Heart right ventricle (tissue), 16 donors: Measurements from ENCODE around the gene LGALS14. TPM values are rescaled to one million over a fixed set of nuclear protein-coding genes. Genes with fewer than 3 reads are reported as not detected.
A peak's percentile ranks its signal among the peaks of the same experiment; 100 is the strongest.

Experiments used
- ATAC-seq, 8 donors: fragments of 200-7000 bp; cut with Tn5 transposase; one replicate each; pipeline ENCODE4 v1.9.1; 2020; ENCODE audit warnings: mild to moderate bottlenecking in 8 of 8, moderate library complexity in 8 of 8, moderate number of reproducible peaks in 1 of 8
- DNase-seq, 2 donors: peaks; one replicate each; pipeline ENCODE4 v3.0.0-alpha.2; 2020
- H3K27ac ChIP-seq, 10 donors: fragments of 200-600 bp; sonication (generic) in 2 of 10; one replicate each; pipeline versions ENCODE4 v1.5.0 to v1.8.0; 2020 to 2022; ENCODE audit warnings: mild to moderate bottlenecking in 3 of 10
- H3K27me3 ChIP-seq, 7 donors: fragments of 200-600 bp; one replicate each; pipeline ENCODE4 v1.8.0; 2021 to 2022; ENCODE audit warnings: mild to moderate bottlenecking in 2 of 7
- H3K36me3 ChIP-seq, 9 donors: fragments of 200-600 bp; sonication (generic) in 1 of 9; one replicate each; pipeline versions ENCODE4 v1.5.0 to v1.8.0; 2020 to 2022; ENCODE audit warnings: mild to moderate bottlenecking in 2 of 9
- H3K4me1 ChIP-seq, 9 donors: fragments of 200-600 bp; sonication (generic) in 1 of 9; one replicate each; pipeline versions ENCODE4 v1.5.0 to v1.8.0; 2020 to 2022; ENCODE audit warnings: mild to moderate bottlenecking in 4 of 9
- H3K4me3 ChIP-seq, 10 donors: fragments of 200-600 bp; sonication (generic) in 2 of 10; one replicate each; pipeline versions ENCODE4 v1.5.0 to v1.8.0; 2020 to 2022; ENCODE audit warnings: mild to moderate bottlenecking in 7 of 10, moderate library complexity in 2 of 10
- H3K9me3 ChIP-seq, 11 donors: fragments of 200-600 bp in 10 of 11; sonication (generic) in 2 of 11; one replicate each; pipeline versions ENCODE4 v1.5.0 to v1.8.0; 2013 to 2022; ENCODE audit warnings: mild to moderate bottlenecking in 2 of 11, control low read depth in 1 of 11, moderate library complexity in 1 of 11
- CTCF ChIP-seq, 9 donors: fragments of 200-600 bp; sonication (generic) in 2 of 9; IDR thresholded peaks; one replicate each; pipeline versions ENCODE4 v1.5.0 to v1.8.0; 2021 to 2022; ENCODE audit warnings: antibody characterized with exemption in 9 of 9, mild to moderate bottlenecking in 5 of 9, moderate library complexity in 1 of 9
- WGBS, 2 donors: extraction: QIAGEN DNeasy Blood & Tissue Kit; methylation state at CpG; one replicate each; pipeline ENCODE4 v1.1.7; 2013; ENCODE audit warnings: inconsistent platforms in 1 of 2; 5-methylcytosine and 5-hydroxymethylcytosine counted together
- intact Hi-C, 10 donors: fragments of 100-400 bp; cut with DNase I; formaldehyde crosslinking; loops; one replicate each; pipeline versions ENCODE4 v1.11.1 to v1.14.2; 2022
- polyA plus RNA-seq, 2 donors: library from polyadenylated mRNA; stranded (reverse); fragments of 200-250 nt; gene quantifications; one replicate each; pipeline ENCODE4 v1.2.3, GENCODE V29; 2013
- total RNA-seq, 10 donors: library from RNA; stranded (reverse); fragmentation: NEBNext Ultra II Directional in 3 of 10; extraction: Animal tissue kit (Norgen Biotek cat#: 25700) in 3 of 10; gene quantifications; one replicate each; pipeline versions ENCODE4 v1.2.1 to v1.2.4, GENCODE V29; 2021 to 2023
- donor health status: Arrhythmogenic right ventricular cardiomyopathy.
- donor health status: ischemic (EF 13 %, LVEDD 7.1; RV severe dilation, severe dysfunction).
- donor health status: healthy with polysubstance abuse.
- donor health status: DM: no; HTN: yes; CAD: no.
- donor health status: DM: no; HTN: no; CAD: no.
- donor health status: ischemic (EF 25% LVEDD 6.9; RV normal size, moderate dysfunction).
- donor health status: ischemic (EF 25% LVEDD 5.7; RV mildly dilated, moderate dysfunction).
- donor health status: healthy.
- donor health status: DM: yes; HTN: yes; CAD: no.
- donor health status: Ischemic cardiomyopathy.
- donor health status: ischemic (EF 35%, LVEDD 5.7; RV mildly dilated, moderate dysfunction).
- donor health status: nonischemic (EF 11% LVEDD 7.7; RV severe dilation, severe dysfunction).
- donor health status: DM: yes; HTN: yes; CAD: no.
- donor health status: PGD.
- donor health status: ischemic (EF 29% LVEDD 5.4; RV normal size, mild dysfunction).
- donor health status: nonischemic (EF 23%, LVEDD 6.1; RV moderate dilation, normal function).

The LGALS14 gene
- total and polyA plus RNA-seq, 12 donors, result not detected

- no peak for DNase-seq
- no peaks in the 10 kb centered on the region for H3K27me3 ChIP-seq
- H3K9me3 ChIP-seq, result no peaks in the 10 kb centered on the region
- no peaks in the 10 kb centered on the region for H3K36me3 ChIP-seq
- TF ChIP-seq CTCF (IDR thresholded peaks at IDR 0.05), result no peak
- peak overlapping the region in 1 of 10 donors; percentile 70 for H3K27ac ChIP-seq
- peaks cover 0 to 34% (median 18%) of the 10 kb centered on the region in 9 donors for H3K4me1 ChIP-seq
- peak in 1 of 8 donors; percentile 43 for ATAC-seq
- intact Hi-C loops, result loop anchor here in 2 of 10 donors (5.0 to 10.0 kb wide), 2 partner anchors 125 to 127 kb away; no protein-coding TSS in a partner anchor
- peak overlapping the region in 1 of 10 donors; percentile 31 for H3K4me3 ChIP-seq
- WGBS, 2 donors, result 84 to 89% methylated on average over 3 of the region's 3 CpGs
Measured at GRCh38 chr19:39679791-39680168, 24.5 kb upstream of the LGALS14 start.

GRCh38 chr19:39680593-39680992 is 23.7 kb upstream of the LGALS14 start:
- ATAC-seq, result no peak
- Histone ChIP-seq H3K9me3 (no peaks in the 10 kb centered on the region), H3K27ac (no peak overlapping the region), H3K4me3 (no peak overlapping the region), H3K4me1 (peaks cover 0 to 34% (median 18%) of the 10 kb centered on the region in 9 donors), H3K36me3 (no peaks in the 10 kb centered on the region), H3K27me3 (peaks cover 0 to under 1% (median 0%) of the 10 kb centered on the region in 7 donors)
- intact Hi-C loops, result no loop called here
- TF ChIP-seq CTCF (IDR thresholded peaks at IDR 0.05), result no peak
- DNase-seq, result no peak
- 63 to 79% methylated on average over 3 of the region's 3 CpGs for WGBS, 2 donors

GRCh38 chr19:39681416-39681815 is 22.9 kb upstream of the LGALS14 start:
- Histone ChIP-seq H3K36me3 (no peaks in the 10 kb centered on the region), H3K27me3 (peaks cover 0 to 3% (median 0%) of the 10 kb centered on the region in 7 donors), H3K4me3 (no peak overlapping the region), H3K4me1 (peaks cover 0 to 29% (median 18%) of the 10 kb centered on the region in 9 donors), H3K27ac (no peak overlapping the region), H3K9me3 (no peaks in the 10 kb centered on the region)
- DNase-seq (no peak), ATAC-seq (no peak)
- TF ChIP-seq CTCF (IDR thresholded peaks at IDR 0.05), result no peak
- intact Hi-C loops, result no loop called here
- 89 to 91% methylated on average over 5 of the region's 5 CpGs for WGBS, 2 donors

GRCh38 chr19:39684267-39684666 is 20.0 kb upstream of the LGALS14 start:
- peaks cover 0 to 3% (median 0%) of the 10 kb centered on the region in 7 donors for H3K27me3 ChIP-seq
- no peak overlapping the region for H3K4me3 ChIP-seq
- TF ChIP-seq CTCF (IDR thresholded peaks at IDR 0.05), result no peak
- no peak for ATAC-seq
- H3K9me3 ChIP-seq, result peaks cover 0 to 8% (median 0%) of the 10 kb centered on the region in 11 donors
- intact Hi-C loops, result no loop called here
- H3K4me1 ChIP-seq, result peaks cover 0 to 10% (median 4%) of the 10 kb centered on the region in 9 donors
- H3K27ac ChIP-seq, result no peak overlapping the region
- H3K36me3 ChIP-seq, result no peaks in the 10 kb centered on the region
- DNase-seq, result no peak
- 71 to 76% methylated on average over 5 of the region's 5 CpGs for WGBS, 2 donors
